ENCODE measurements around the gene JMJD7.

DNA sequence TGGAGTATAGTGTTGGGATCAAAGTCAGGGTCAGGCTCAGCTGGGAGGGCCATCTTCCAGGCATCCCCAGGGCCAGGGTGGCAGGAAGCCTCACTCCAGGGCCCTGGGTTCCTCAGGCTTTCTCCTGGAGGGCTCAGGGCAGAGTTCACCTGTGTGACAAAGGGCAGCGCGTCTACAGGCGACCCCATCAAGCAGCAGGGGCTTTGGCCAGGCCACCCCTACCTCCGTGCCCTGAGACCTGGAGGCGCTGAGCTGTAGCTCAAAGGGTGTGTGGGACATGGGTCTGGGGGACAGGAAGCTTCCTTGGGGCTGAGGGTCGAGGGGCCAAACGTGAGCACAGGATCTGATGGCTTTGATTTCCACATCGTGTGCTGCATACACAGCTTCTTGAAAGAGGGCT, 53.2 kb downstream of the JMJD7 start:
- no peak for TF ChIP-seq POLR2A (IDR thresholded peaks at IDR 0.05)
- TF ChIP-seq, protein P1, sequence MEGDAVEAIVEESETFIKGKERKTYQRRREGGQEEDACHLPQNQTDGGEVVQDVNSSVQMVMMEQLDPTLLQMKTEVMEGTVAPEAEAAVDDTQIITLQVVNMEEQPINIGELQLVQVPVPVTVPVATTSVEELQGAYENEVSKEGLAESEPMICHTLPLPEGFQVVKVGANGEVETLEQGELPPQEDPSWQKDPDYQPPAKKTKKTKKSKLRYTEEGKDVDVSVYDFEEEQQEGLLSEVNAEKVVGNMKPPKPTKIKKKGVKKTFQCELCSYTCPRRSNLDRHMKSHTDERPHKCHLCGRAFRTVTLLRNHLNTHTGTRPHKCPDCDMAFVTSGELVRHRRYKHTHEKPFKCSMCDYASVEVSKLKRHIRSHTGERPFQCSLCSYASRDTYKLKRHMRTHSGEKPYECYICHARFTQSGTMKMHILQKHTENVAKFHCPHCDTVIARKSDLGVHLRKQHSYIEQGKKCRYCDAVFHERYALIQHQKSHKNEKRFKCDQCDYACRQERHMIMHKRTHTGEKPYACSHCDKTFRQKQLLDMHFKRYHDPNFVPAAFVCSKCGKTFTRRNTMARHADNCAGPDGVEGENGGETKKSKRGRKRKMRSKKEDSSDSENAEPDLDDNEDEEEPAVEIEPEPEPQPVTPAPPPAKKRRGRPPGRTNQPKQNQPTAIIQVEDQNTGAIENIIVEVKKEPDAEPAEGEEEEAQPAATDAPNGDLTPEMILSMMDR (IDR thresholded peaks at IDR 0.05): no peak
- TF ChIP-seq POLR2AphosphoS5 (IDR thresholded peaks at IDR 0.05): no peak
- no peak for TF ChIP-seq EP300 (IDR thresholded peaks at IDR 0.05)
